Transverse colon (tissue), 4 donors: Measurements from ENCODE around the gene MAPK4. TPM values are rescaled to one million over a fixed set of nuclear protein-coding genes. Genes with fewer than 3 reads are reported as not detected.

Experiments
- DNase-seq: peaks from one replicate; pipeline ENCODE4 v3.0.0-alpha.2; 2019
- H3K27ac ChIP-seq, 4 donors: fragments of 200-600 bp; sonication (generic); 2 replicates each; pipeline ENCODE4 v1.5.1; 2016 to 2018; ENCODE audit warnings: inconsistent platforms in 4 of 4
- H3K27me3 ChIP-seq: fragments of 200-600 bp; sonication (generic); 2 replicates; pipeline ENCODE4 v1.5.1; 2017; ENCODE audit warnings: inconsistent platforms
- H3K36me3 ChIP-seq, 4 donors: fragments of 200-600 bp; sonication (generic); 2 replicates each; pipeline ENCODE4 v1.5.1; 2017 to 2019; ENCODE audit warnings: inconsistent platforms in 4 of 4
- H3K4me1 ChIP-seq, 4 donors: fragments of 200-600 bp; sonication (generic); 2 replicates each; pipeline ENCODE4 v1.5.1; 2017 to 2020; ENCODE audit warnings: inconsistent platforms in 4 of 4
- H3K4me3 ChIP-seq, 4 donors: fragments of 200-600 bp; sonication (generic); 1 replicate in 1 of 4; 2 replicates in 3 of 4; pipeline versions ENCODE4 v1.5.1 to v1.6.1; 2017 to 2019; ENCODE audit warnings: inconsistent platforms in 4 of 4
- H3K9me3 ChIP-seq, 2 donors: fragments of 200-600 bp; sonication (generic); 2 replicates each; pipeline ENCODE4 v1.5.1; 2017 to 2019; ENCODE audit warnings: inconsistent platforms in 2 of 2
- CTCF ChIP-seq, 5 experiments: fragments of 200-600 bp in 3 of 5; fragments of 450-650 bp in 2 of 5; sonication (generic) in 3 of 5; IDR thresholded peaks; 1 replicate in 2 of 5; 2 replicates in 3 of 5; pipeline ENCODE4 v1.5.1; 2016 to 2017; ENCODE audit warnings: antibody characterized with exemption in 5 of 5, inconsistent platforms in 3 of 5, mild to moderate bottlenecking in 2 of 5, moderate library complexity in 1 of 5
- EP300 ChIP-seq: sonication (generic); formaldehyde crosslinking; IDR thresholded peaks from one replicate; pipeline ENCODE4 v1.6.1; 2017; ENCODE audit warnings: antibody characterized with exemption, low read depth
- POLR2A ChIP-seq: fragments of 450-650 bp; IDR thresholded peaks from one replicate; pipeline ENCODE4 v1.6.1; 2016; ENCODE audit warnings: antibody characterized with exemption, mild to moderate bottlenecking, moderate library complexity
- POLR2AphosphoS5 ChIP-seq, 3 donors: sonication (generic); formaldehyde crosslinking; IDR thresholded peaks; one replicate each; pipeline ENCODE4 v1.6.1; 2016; ENCODE audit warnings: antibody characterized with exemption in 3 of 3
- WGBS, 2 donors: methylation state at CpG; one replicate each; pipeline ENCODE4 v1.1.5; 2018; ENCODE audit warnings: low coverage in 1 of 2; 5-methylcytosine and 5-hydroxymethylcytosine counted together
- in situ Hi-C, 4 donors: fragments of 200-750 bp; cut with MboI; loops; one replicate each; pipeline versions ENCODE4 v1.15.0 to v1.15.1; 2017; ENCODE audit warnings: low sequenced_read_pairs in 3 of 4, low pct_ligation_motif_present in 1 of 4, low pct_unique_long_range_greater_than_20kb in 1 of 4
- intact Hi-C: fragments of 100-400 bp; cut with DNase I; formaldehyde crosslinking; loops from one replicate; pipeline ENCODE4 v1.15.1; 2023; ENCODE audit warnings: low total_unique reads
- total RNA-seq, 4 donors: library from RNA; depleted of rRNA; stranded (reverse); fragments of >200 nt; gene quantifications; one replicate each; pipeline ENCODE4 v1.1.0, GENCODE V29; 2016

The MAPK4 gene
- total RNA-seq, 4 donors from 2014 or later: 1.6 to 20.1 (median 5.7) TPM

- Histone ChIP-seq H3K9me3 (no peaks in the 10 kb centered on the region), H3K4me1 (no peaks in the 10 kb centered on the region), H3K27ac (no peak overlapping the region), H3K36me3 (no peaks in the 10 kb centered on the region), H3K4me3 (no peak overlapping the region), H3K27me3 (no peaks in the 10 kb centered on the region)
- in situ Hi-C loops (no loop called here), intact Hi-C loops (no loop called here)
- 74% methylated on average over 4 of the region's 4 CpGs; no CpG with 5 or more reads in 1 of the 2 donors for WGBS, 2 donors
- no peak for DNase-seq
- TF ChIP-seq CTCF (IDR thresholded peaks at IDR 0.05) (no peak), POLR2AphosphoS5 (IDR thresholded peaks at IDR 0.05) (no peak), POLR2A (no peak), EP300 (no peak)
Observed at GRCh38 chr18:50696929-50697328, 137.0 kb downstream of the MAPK4 start.

GRCh38 chr18:50697509-50697908, 137.6 kb downstream of the MAPK4 start:
- in situ Hi-C loops (no loop called here), intact Hi-C loops (no loop called here)
- Histone ChIP-seq H3K4me1 (no peaks in the 10 kb centered on the region), H3K4me3 (no peak overlapping the region), H3K27me3 (no peaks in the 10 kb centered on the region), H3K9me3 (no peaks in the 10 kb centered on the region), H3K36me3 (no peaks in the 10 kb centered on the region), H3K27ac (no peak overlapping the region)
- no peak for DNase-seq
- 75% methylated on average over 1 of the region's 1 CpG; no CpG with 5 or more reads in 1 of the 2 donors for WGBS, 2 donors
- TF ChIP-seq POLR2AphosphoS5 (IDR thresholded peaks at IDR 0.05): no peak
- no peak for TF ChIP-seq POLR2A
- no peak for TF ChIP-seq CTCF (IDR thresholded peaks at IDR 0.05)
- TF ChIP-seq EP300: no peak

GRCh38 chr18:50700245-50701165, 140.6 kb downstream of the MAPK4 start:
- WGBS, 2 donors: 65 to 76% methylated on average over 5 to 9 of the region's 9 CpGs
- Histone ChIP-seq H3K36me3 (no peaks in the 10 kb centered on the region), H3K4me1 (no peaks in the 10 kb centered on the region), H3K27ac (no peak overlapping the region), H3K27me3 (no peaks in the 10 kb centered on the region), H3K4me3 (no peak overlapping the region), H3K9me3 (no peaks in the 10 kb centered on the region)
- DNase-seq: no peak
- in situ Hi-C loops (no loop called here), intact Hi-C loops (no loop called here)
- no peak for TF ChIP-seq POLR2A
- no peak for TF ChIP-seq CTCF (IDR thresholded peaks at IDR 0.05)
- no peak for TF ChIP-seq POLR2AphosphoS5 (IDR thresholded peaks at IDR 0.05)
- TF ChIP-seq EP300: no peak

GRCh38 chr18:50704357-50704940, 144.6 kb downstream of the MAPK4 start:
- in situ Hi-C loops: no loop called here

More at GRCh38 chr18:50704357-50704940, 144.6 kb downstream of the MAPK4 start:
- H3K4me1 ChIP-seq: peaks cover 0 to 4% (median 0%) of the 10 kb centered on the region in 4 donors
- H3K27me3 ChIP-seq: no peaks in the 10 kb centered on the region
- WGBS, 2 donors: 71 to 83% methylated on average over 2 to 4 of the region's 4 CpGs
- intact Hi-C loops: no loop called here
- no peaks in the 10 kb centered on the region for H3K36me3 ChIP-seq
- no peak overlapping the region for H3K27ac ChIP-seq
- no peak for DNase-seq
- no peaks in the 10 kb centered on the region for H3K9me3 ChIP-seq
- H3K4me3 ChIP-seq: no peak overlapping the region
- TF ChIP-seq CTCF (IDR thresholded peaks at IDR 0.05) (no peak), EP300 (no peak), POLR2A (no peak), POLR2AphosphoS5 (IDR thresholded peaks at IDR 0.05) (no peak)
